ENCODE measurements around the gene DCLK2. TPM values are rescaled to one million over a fixed set of nuclear protein-coding genes. Genes with fewer than 3 reads are reported as not detected.
"Not testable (repeated sequence)": the region's sequence is repeated elsewhere in the genome, so short reads cannot be mapped to it uniquely, and the experiment has no call there.

DCLK2 gene
- polyA plus RNA-seq, 4 donors, result 0.67 to 1.9 (median 1.1) TPM

- Histone ChIP-seq H3K4me3 (ENCODE audit: low read depth in 1 of 3, low read length in 3 of 3) (no peak overlapping the region), H3K27me3 (ENCODE audit: control insufficient read depth in 3 of 3, insufficient read depth in 3 of 3, low read length in 3 of 3) (no peaks in the 10 kb centered on the region), H3K9me3 (ENCODE audit: control insufficient read depth in 2 of 2, insufficient read depth in 1 of 2, low read depth in 1 of 2, low read length in 1 of 2) (no peaks in the 10 kb centered on the region), H3K36me3 (ENCODE audit: control insufficient read depth in 3 of 3, insufficient read depth in 2 of 3, low read depth in 1 of 3, low read length in 3 of 3) (no peaks in the 10 kb centered on the region), H3K4me1 (ENCODE audit: control insufficient read depth in 3 of 3, insufficient read depth in 2 of 3, low read depth in 1 of 3, low read length in 2 of 3) (no peaks in the 10 kb centered on the region), H3K27ac (ENCODE audit: low read depth in 1 of 3, low read length in 2 of 3) (no peak overlapping the region)
- no peak for FAIRE-seq
- WGBS, 3 donors, result 81 to 89% (median 85%) methylated on average over 4 of the region's 4 CpGs
- DNase-seq, result no peak
Observed at GRCh38 chr4:150155391-150155790, 77.1 kb downstream of the DCLK2 start.

- Histone ChIP-seq H3K4me1 (ENCODE audit: control insufficient read depth in 3 of 3, insufficient read depth in 2 of 3, low read depth in 1 of 3, low read length in 2 of 3) (no peaks in the 10 kb centered on the region), H3K27ac (ENCODE audit: low read depth in 1 of 3, low read length in 2 of 3) (no peak overlapping the region), H3K27me3 (ENCODE audit: control insufficient read depth in 3 of 3, insufficient read depth in 3 of 3, low read length in 3 of 3) (no peaks in the 10 kb centered on the region), H3K36me3 (ENCODE audit: control insufficient read depth in 3 of 3, insufficient read depth in 2 of 3, low read depth in 1 of 3, low read length in 3 of 3) (no peaks in the 10 kb centered on the region), H3K9me3 (ENCODE audit: control insufficient read depth in 2 of 2, insufficient read depth in 1 of 2, low read depth in 1 of 2, low read length in 1 of 2) (no peaks in the 10 kb centered on the region), H3K4me3 (ENCODE audit: low read depth in 1 of 3, low read length in 3 of 3) (no peak overlapping the region)
- FAIRE-seq (no peak), DNase-seq (no peak)
- WGBS, 3 donors, result 86 to 94% (median 91%) methylated on average over 4 of the region's 4 CpGs
Observed at GRCh38 chr4:150156543-150156942, 78.3 kb downstream of the DCLK2 start.

GRCh38 chr4:150158041-150158440 lies 79.8 kb downstream of the DCLK2 start:
- Histone ChIP-seq H3K4me3 (ENCODE audit: low read depth in 1 of 3, low read length in 3 of 3) (no peak overlapping the region), H3K36me3 (ENCODE audit: control insufficient read depth in 3 of 3, insufficient read depth in 2 of 3, low read depth in 1 of 3, low read length in 3 of 3) (no peaks in the 10 kb centered on the region), H3K27me3 (ENCODE audit: control insufficient read depth in 3 of 3, insufficient read depth in 3 of 3, low read length in 3 of 3) (no peaks in the 10 kb centered on the region), H3K9me3 (ENCODE audit: control insufficient read depth in 2 of 2, insufficient read depth in 1 of 2, low read depth in 1 of 2, low read length in 1 of 2) (no peaks in the 10 kb centered on the region), H3K27ac (ENCODE audit: low read depth in 1 of 3, low read length in 2 of 3) (no peak overlapping the region), H3K4me1 (ENCODE audit: control insufficient read depth in 3 of 3, insufficient read depth in 2 of 3, low read depth in 1 of 3, low read length in 2 of 3) (no peaks in the 10 kb centered on the region)
- no peak for FAIRE-seq
- 95 to 96% (median 96%) methylated on average over 1 of the region's 1 CpG for WGBS, 3 donors
- DNase-seq, result no peak

- H3K4me3 ChIP-seq (ENCODE audit: low read depth in 1 of 3, low read length in 3 of 3), result no peak overlapping the region
- H3K4me1 ChIP-seq (ENCODE audit: control insufficient read depth in 3 of 3, insufficient read depth in 2 of 3, low read depth in 1 of 3, low read length in 2 of 3), result no peaks in the 10 kb centered on the region
- no peak for FAIRE-seq
- 21 to 49% (median 24%) methylated on average over 2 of the region's 2 CpGs for WGBS, 3 donors
- H3K27me3 ChIP-seq (ENCODE audit: control insufficient read depth in 3 of 3, insufficient read depth in 3 of 3, low read length in 3 of 3), result no peaks in the 10 kb centered on the region
- no peak overlapping the region for H3K27ac ChIP-seq (ENCODE audit: low read depth in 1 of 3, low read length in 2 of 3)
- H3K9me3 ChIP-seq (ENCODE audit: control insufficient read depth in 2 of 2, insufficient read depth in 1 of 2, low read depth in 1 of 2, low read length in 1 of 2), result no peaks in the 10 kb centered on the region
- DNase-seq, result no peak
- no peaks in the 10 kb centered on the region for H3K36me3 ChIP-seq (ENCODE audit: control insufficient read depth in 3 of 3, insufficient read depth in 2 of 3, low read depth in 1 of 3, low read length in 3 of 3)
Observed at GRCh38 chr4:150160473-150160872, 82.2 kb downstream of the DCLK2 start.

GRCh38 chr4:150161109-150161508 lies 82.9 kb downstream of the DCLK2 start:
- Histone ChIP-seq H3K9me3 (ENCODE audit: control insufficient read depth in 2 of 2, insufficient read depth in 1 of 2, low read depth in 1 of 2, low read length in 1 of 2) (peaks cover 0 to 2% of the 10 kb centered on the region in 2 donors), H3K36me3 (ENCODE audit: control insufficient read depth in 3 of 3, insufficient read depth in 2 of 3, low read depth in 1 of 3, low read length in 3 of 3) (no peaks in the 10 kb centered on the region), H3K27me3 (ENCODE audit: control insufficient read depth in 3 of 3, insufficient read depth in 3 of 3, low read length in 3 of 3) (no peaks in the 10 kb centered on the region), H3K4me1 (ENCODE audit: control insufficient read depth in 3 of 3, insufficient read depth in 2 of 3, low read depth in 1 of 3, low read length in 2 of 3) (no peaks in the 10 kb centered on the region), H3K4me3 (ENCODE audit: low read depth in 1 of 3, low read length in 3 of 3) (no peak overlapping the region), H3K27ac (ENCODE audit: low read depth in 1 of 3, low read length in 2 of 3) (no peak overlapping the region)
- FAIRE-seq (no peak), DNase-seq (no peak)

GRCh38 chr4:150162020-150162419 lies 83.8 kb downstream of the DCLK2 start:
- not testable (repeated sequence) for FAIRE-seq; H3K4me1 ChIP-seq (ENCODE audit: control insufficient read depth in 3 of 3, insufficient read depth in 2 of 3, low read depth in 1 of 3, low read length in 2 of 3); H3K27ac ChIP-seq (ENCODE audit: low read depth in 1 of 3, low read length in 2 of 3); DNase-seq; H3K36me3 ChIP-seq (ENCODE audit: control insufficient read depth in 3 of 3, insufficient read depth in 2 of 3, low read depth in 1 of 3, low read length in 3 of 3); H3K9me3 ChIP-seq (ENCODE audit: control insufficient read depth in 2 of 2, insufficient read depth in 1 of 2, low read depth in 1 of 2, low read length in 1 of 2); H3K27me3 ChIP-seq (ENCODE audit: control insufficient read depth in 3 of 3, insufficient read depth in 3 of 3, low read length in 3 of 3); H3K4me3 ChIP-seq (ENCODE audit: low read depth in 1 of 3, low read length in 3 of 3)
- WGBS, 3 donors, result 81 to 98% (median 90%) methylated on average over 2 of the region's 2 CpGs

- Histone ChIP-seq H3K4me3 (ENCODE audit: low read depth in 1 of 3, low read length in 3 of 3) (no peak overlapping the region), H3K27ac (ENCODE audit: low read depth in 1 of 3, low read length in 2 of 3) (no peak overlapping the region), H3K36me3 (ENCODE audit: control insufficient read depth in 3 of 3, insufficient read depth in 2 of 3, low read depth in 1 of 3, low read length in 3 of 3) (no peaks in the 10 kb centered on the region), H3K27me3 (ENCODE audit: control insufficient read depth in 3 of 3, insufficient read depth in 3 of 3, low read length in 3 of 3) (no peaks in the 10 kb centered on the region), H3K4me1 (ENCODE audit: control insufficient read depth in 3 of 3, insufficient read depth in 2 of 3, low read depth in 1 of 3, low read length in 2 of 3) (no peaks in the 10 kb centered on the region), H3K9me3 (ENCODE audit: control insufficient read depth in 2 of 2, insufficient read depth in 1 of 2, low read depth in 1 of 2, low read length in 1 of 2) (peaks cover 0 to 2% of the 10 kb centered on the region in 2 donors)
- DNase-seq (no peak), FAIRE-seq (no peak)
Observed at GRCh38 chr4:150164055-150164454, 85.8 kb downstream of the DCLK2 start.

- DNase-seq, result no peak
- Histone ChIP-seq H3K4me1 (ENCODE audit: control insufficient read depth in 3 of 3, insufficient read depth in 2 of 3, low read depth in 1 of 3, low read length in 2 of 3) (no peaks in the 10 kb centered on the region), H3K36me3 (ENCODE audit: control insufficient read depth in 3 of 3, insufficient read depth in 2 of 3, low read depth in 1 of 3, low read length in 3 of 3) (no peaks in the 10 kb centered on the region), H3K27me3 (ENCODE audit: control insufficient read depth in 3 of 3, insufficient read depth in 3 of 3, low read length in 3 of 3) (no peaks in the 10 kb centered on the region), H3K4me3 (ENCODE audit: low read depth in 1 of 3, low read length in 3 of 3) (no peak overlapping the region), H3K27ac (ENCODE audit: low read depth in 1 of 3, low read length in 2 of 3) (no peak overlapping the region), H3K9me3 (ENCODE audit: control insufficient read depth in 2 of 2, insufficient read depth in 1 of 2, low read depth in 1 of 2, low read length in 1 of 2) (peaks cover 0 to 2% of the 10 kb centered on the region in 2 donors)
- 85 to 87% (median 87%) methylated on average over 3 of the region's 3 CpGs for WGBS, 3 donors
- FAIRE-seq, result no peak
Observed at GRCh38 chr4:150164956-150165629, 86.8 kb downstream of the DCLK2 start.

- no peak overlapping the region for H3K4me3 ChIP-seq (ENCODE audit: low read depth in 1 of 3, low read length in 3 of 3)
- H3K27ac ChIP-seq (ENCODE audit: low read depth in 1 of 3, low read length in 2 of 3), result no peak overlapping the region
- no peaks in the 10 kb centered on the region for H3K4me1 ChIP-seq (ENCODE audit: control insufficient read depth in 3 of 3, insufficient read depth in 2 of 3, low read depth in 1 of 3, low read length in 2 of 3)
- no peaks in the 10 kb centered on the region for H3K36me3 ChIP-seq (ENCODE audit: control insufficient read depth in 3 of 3, insufficient read depth in 2 of 3, low read depth in 1 of 3, low read length in 3 of 3)
- no peaks in the 10 kb centered on the region for H3K27me3 ChIP-seq (ENCODE audit: control insufficient read depth in 3 of 3, insufficient read depth in 3 of 3, low read length in 3 of 3)
- DNase-seq (no peak), FAIRE-seq (no peak)
- peaks cover 0 to 2% of the 10 kb centered on the region in 2 donors for H3K9me3 ChIP-seq (ENCODE audit: control insufficient read depth in 2 of 2, insufficient read depth in 1 of 2, low read depth in 1 of 2, low read length in 1 of 2)
- 67 to 86% (median 78%) methylated on average over 2 of the region's 2 CpGs for WGBS, 3 donors
Observed at GRCh38 chr4:150167054-150167453, 88.8 kb downstream of the DCLK2 start.
